ENCODE data around the gene TMEM167A.

GRCh38 chr5:83034528-83035207 is 42.5 kb downstream of the TMEM167A start:
- TF ChIP-seq, protein P1, sequence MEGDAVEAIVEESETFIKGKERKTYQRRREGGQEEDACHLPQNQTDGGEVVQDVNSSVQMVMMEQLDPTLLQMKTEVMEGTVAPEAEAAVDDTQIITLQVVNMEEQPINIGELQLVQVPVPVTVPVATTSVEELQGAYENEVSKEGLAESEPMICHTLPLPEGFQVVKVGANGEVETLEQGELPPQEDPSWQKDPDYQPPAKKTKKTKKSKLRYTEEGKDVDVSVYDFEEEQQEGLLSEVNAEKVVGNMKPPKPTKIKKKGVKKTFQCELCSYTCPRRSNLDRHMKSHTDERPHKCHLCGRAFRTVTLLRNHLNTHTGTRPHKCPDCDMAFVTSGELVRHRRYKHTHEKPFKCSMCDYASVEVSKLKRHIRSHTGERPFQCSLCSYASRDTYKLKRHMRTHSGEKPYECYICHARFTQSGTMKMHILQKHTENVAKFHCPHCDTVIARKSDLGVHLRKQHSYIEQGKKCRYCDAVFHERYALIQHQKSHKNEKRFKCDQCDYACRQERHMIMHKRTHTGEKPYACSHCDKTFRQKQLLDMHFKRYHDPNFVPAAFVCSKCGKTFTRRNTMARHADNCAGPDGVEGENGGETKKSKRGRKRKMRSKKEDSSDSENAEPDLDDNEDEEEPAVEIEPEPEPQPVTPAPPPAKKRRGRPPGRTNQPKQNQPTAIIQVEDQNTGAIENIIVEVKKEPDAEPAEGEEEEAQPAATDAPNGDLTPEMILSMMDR (IDR thresholded peaks at IDR 0.05): no peak
- TF ChIP-seq EP300 (IDR thresholded peaks at IDR 0.05): no peak
- TF ChIP-seq POLR2AphosphoS5 (IDR thresholded peaks at IDR 0.05): no peak

Data from esophagus muscularis mucosa (tissue), 4 donors.